ENCODE measurements around the gene PBXIP1. TPM values are rescaled to one million over a fixed set of nuclear protein-coding genes. Genes with fewer than 3 reads are reported as not detected.

PBXIP1 gene
- total and polyA plus RNA-seq, 10 of the 15 experiments (the other 5 are each of a cell fraction or from before 2014, with no cell fraction given) = 0.63 to 25.6 (median 15.4) TPM

- Histone ChIP-seq H4K20me1 (ENCODE audit: control insufficient read depth, insufficient read depth) (no peaks in the 10 kb centered on the region), H3K4me3 (peak within 1 kb of the TSS; percentile 63), H3K9me3 (replicated peaks; ENCODE audit: control insufficient read depth, insufficient read depth, low read length) (no peaks in the 10 kb centered on the region), H3K79me2 (ENCODE audit: control insufficient read depth, insufficient read depth, low read length) (peaks cover 51% of the 10 kb centered on the region), H3K27ac (ENCODE audit: control insufficient read depth, insufficient read depth) (peak within 1 kb of the TSS; percentile 65), H3K27me3 (replicated peaks in 1 of 2; ENCODE audit: control insufficient read depth in 2 of 2, insufficient read depth in 2 of 2, low read length in 1 of 2) (no peaks in the 10 kb centered on the region), H2AFZ (ENCODE audit: control insufficient read depth, low read depth, low read length) (peak within 1 kb of the TSS; percentile 38), H3K4me1 (ENCODE audit: control insufficient read depth, insufficient read depth, low read length) (peaks cover 22% of the 10 kb centered on the region), H3K9ac (ENCODE audit: control insufficient read depth, insufficient read depth, low read length) (peak within 1 kb of the TSS; percentile 52), H3K36me3 (ENCODE audit: control insufficient read depth in 2 of 2, insufficient read depth in 2 of 2, low read length in 1 of 2) (peaks cover 4 to 12% of the 10 kb centered on the region in 2 experiments; a peak in 3 of 4 replicates), H3K4me2 (ENCODE audit: control insufficient read depth, insufficient read depth) (peak within 1 kb of the TSS; percentile 74)
- ChIA-PET RAD21 (ENCODE audit: unreplicated experiment) (interaction anchor here (0.9 to 2.8 kb wide), 14 partner anchors 10 to 114 kb away, joined by 3 to 20 read pairs (median 4); partner anchors contain the start of genes FLAD1, PBXIP1, PMVK and PYGO2), POLR2A (interaction anchor here (0.6 to 9.8 kb wide), 17 partner anchors 9 to 342 kb away, joined by 3 to 140 read pairs (median 5); partner anchors contain the start of genes CLK2, FLAD1, PBXIP1 and PMVK), SMC1A (ENCODE audit: uncharacterized antibody, unreplicated experiment) (interaction anchor here (0.9 to 3.2 kb wide), 9 partner anchors 8 to 411 kb away, joined by 3 to 21 read pairs (median 5); partner anchors contain the start of genes FLAD1, PBXIP1 and PYGO2), CTCF (interaction anchor here (0.6 to 20.6 kb wide), 14 partner anchors 9 to 202 kb away, joined by 3 to 226 read pairs (median 4); partner anchors contain the start of genes ADAM15, KRTCAP2, LENEP and PBXIP1)
- in situ Hi-C loops (cut with MboI) (no loop called here), intact Hi-C loops (cut with micrococcal nuclease; ENCODE audit: unreplicated experiment) (loop anchor here (5.0 kb wide), 1 partner anchor 92 kb away; the partner anchor contains the start of gene EFNA4)
- TF ChIP-seq NBN (IDR thresholded peaks at IDR 0.05) = peak; percentile 40; the same call in 1 of the 2 replicates
- peak; percentile 63; the same call in 1 of the 2 replicates for TF ChIP-seq POLR2AphosphoS5 (IDR thresholded peaks at IDR 0.05; ENCODE audit: low read length)
- TF ChIP-seq SUZ12 (IDR thresholded peaks at IDR 0.05; ENCODE audit: unreplicated experiment) = no peak
- no peak for TF ChIP-seq BCL3 (IDR thresholded peaks at IDR 0.05; ENCODE audit: borderline replicate concordance, insufficient read depth, low read depth, low read length, poor library complexity, severe bottlenecking)
- peak; percentile 45; the same call in 1 of the 2 replicates for TF ChIP-seq POLR2A (IDR thresholded peaks at IDR 0.05; ENCODE audit: low read depth, low read length)
- no peak for TF ChIP-seq BMI1 (IDR thresholded peaks at IDR 0.05; ENCODE audit: borderline replicate concordance)
- TF ChIP-seq SMAD1 (IDR thresholded peaks at IDR 0.05; ENCODE audit: low read depth, partially characterized antibody) = no peak
- no peak for TF ChIP-seq PAX8 (IDR thresholded peaks at IDR 0.05)
- TF ChIP-seq NFYB (IDR thresholded peaks at IDR 0.05; ENCODE audit: insufficient read depth, low read depth, low read length) = peak; percentile 40; the same call in 1 of the 2 replicates
- peak; percentile 62 for TF ChIP-seq HDGF (IDR thresholded peaks at IDR 0.05)
- TF ChIP-seq SMC3 (IDR thresholded peaks at IDR 0.05; ENCODE audit: borderline replicate concordance, low read length) = 0 out of 2 replicates have a peak, but pooled peaks have one; percentile 3
- TF ChIP-seq RELA (IDR thresholded peaks at IDR 0.05; ENCODE audit: borderline replicate concordance, partially characterized antibody) = no peak
- 0 out of 2 replicates have a peak, but pooled peaks have one; percentile 21 for TF ChIP-seq BACH1 (IDR thresholded peaks at IDR 0.05; ENCODE audit: borderline replicate concordance)
- BruUV-seq (replicated peaks) = no TSS peak
- FAIRE-seq = no peak
- ATAC-seq = peak; percentile 67
- no peak for DNase-seq (ENCODE audit: low read depth, low spot score)
- WGBS (ENCODE audit: insufficient coverage, insufficient replicate concordance, low lambda C conversion rate, missing lambda C conversion rate) = 35% methylated on average over 14 of the region's 15 CpGs
Observed at GRCh38 chr1:154970631-154971340, 14.9 kb upstream of the PBXIP1 start, which contains the start of gene SHC1. Gene SHC1 (minus strand): TSS chr1:154970747. CDS start chr1:154970526, 221 bp downstream.
